ENCODE data around the gene NDUFA13.

The NDUFA13 gene

GRCh38 chr19:19500975-19501644 lies 14.9 kb upstream of the NDUFA13 start:
- Histone ChIP-seq H2AFZ (ENCODE audit: low read length) (no peak overlapping the region), H3K9ac (ENCODE audit: low read depth, low read length, poor library complexity, severe bottlenecking) (no peak overlapping the region), H3K4me2 (ENCODE audit: low read depth, low read length, poor library complexity, severe bottlenecking) (no peak overlapping the region), H3K4me1 (ENCODE audit: insufficient read depth, low read length, poor library complexity, severe bottlenecking) (no peaks in the 10 kb centered on the region), H3K27me3 (ENCODE audit: insufficient read depth, low read length, poor library complexity, severe bottlenecking) (no peaks in the 10 kb centered on the region), H3K4me3 (ENCODE audit: low read length, poor library complexity, severe bottlenecking) (no peak overlapping the region), H3K79me2 (ENCODE audit: insufficient read depth, low read length) (no peaks in the 10 kb centered on the region), H3F3A (ENCODE audit: low read depth) (no peaks in the 10 kb centered on the region), H3K36me3 (ENCODE audit: insufficient read depth, low read length) (peaks cover 95% of the 10 kb centered on the region; the same call in 1 of the 2 replicates), H4K20me1 (ENCODE audit: insufficient read depth, low read length, poor library complexity, severe bottlenecking) (peaks cover 4% of the 10 kb centered on the region), H3K9me2 (replicated peaks; ENCODE audit: low read depth, low read length) (no peaks in the 10 kb centered on the region), H3K9me3 (ENCODE audit: insufficient read depth, low read depth, low read length) (no peaks in the 10 kb centered on the region)
- TF ChIP-seq EZH2phosphoT487 (IDR thresholded peaks at IDR 0.05; ENCODE audit: borderline replicate concordance) = no peak
- no peak for TF ChIP-seq CTCF (conservative IDR thresholded peaks at IDR 0.05; ENCODE audit: low read length)

GRCh38 chr19:19501798-19502197 lies 14.2 kb upstream of the NDUFA13 start:
- Histone ChIP-seq H3K9me3 (ENCODE audit: insufficient read depth, low read depth, low read length) (no peaks in the 10 kb centered on the region), H3K36me3 (ENCODE audit: insufficient read depth, low read length) (peaks cover 95% of the 10 kb centered on the region; the same call in 1 of the 2 replicates), H3K9me2 (replicated peaks; ENCODE audit: low read depth, low read length) (no peaks in the 10 kb centered on the region), H4K20me1 (ENCODE audit: insufficient read depth, low read length, poor library complexity, severe bottlenecking) (peaks cover 4% of the 10 kb centered on the region), H3K4me1 (ENCODE audit: insufficient read depth, low read length, poor library complexity, severe bottlenecking) (no peaks in the 10 kb centered on the region), H3K9ac (ENCODE audit: low read depth, low read length, poor library complexity, severe bottlenecking) (no peak overlapping the region), H3K79me2 (ENCODE audit: insufficient read depth, low read length) (no peaks in the 10 kb centered on the region), H3K4me3 (ENCODE audit: low read length, poor library complexity, severe bottlenecking) (no peak overlapping the region), H3F3A (ENCODE audit: low read depth) (no peaks in the 10 kb centered on the region), H2AFZ (ENCODE audit: low read length) (no peak overlapping the region), H3K27me3 (ENCODE audit: insufficient read depth, low read length, poor library complexity, severe bottlenecking) (no peaks in the 10 kb centered on the region), H3K4me2 (ENCODE audit: low read depth, low read length, poor library complexity, severe bottlenecking) (no peak overlapping the region)
- TF ChIP-seq EZH2phosphoT487 (IDR thresholded peaks at IDR 0.05; ENCODE audit: borderline replicate concordance) (no peak), CTCF (conservative IDR thresholded peaks at IDR 0.05; ENCODE audit: low read length) (no peak)

GRCh38 chr19:19502281-19502680 lies 13.7 kb upstream of the NDUFA13 start:
- H4K20me1 ChIP-seq (ENCODE audit: insufficient read depth, low read length, poor library complexity, severe bottlenecking) = peaks cover 4% of the 10 kb centered on the region
- TF ChIP-seq CTCF (conservative IDR thresholded peaks at IDR 0.05; ENCODE audit: low read length) = no peak
- TF ChIP-seq EZH2phosphoT487 (IDR thresholded peaks at IDR 0.05; ENCODE audit: borderline replicate concordance) = no peak
- H3K36me3 ChIP-seq (ENCODE audit: insufficient read depth, low read length) = peaks cover 95% of the 10 kb centered on the region; the same call in 1 of the 2 replicates

More at GRCh38 chr19:19502281-19502680, 13.7 kb upstream of the NDUFA13 start:
- no peak overlapping the region for H2AFZ ChIP-seq (ENCODE audit: low read length)
- H3K27me3 ChIP-seq (ENCODE audit: insufficient read depth, low read length, poor library complexity, severe bottlenecking) = no peaks in the 10 kb centered on the region
- no peaks in the 10 kb centered on the region for H3F3A ChIP-seq (ENCODE audit: low read depth)
- H3K4me1 ChIP-seq (ENCODE audit: insufficient read depth, low read length, poor library complexity, severe bottlenecking) = no peaks in the 10 kb centered on the region
- H3K9me3 ChIP-seq (ENCODE audit: insufficient read depth, low read depth, low read length) = no peaks in the 10 kb centered on the region
- no peaks in the 10 kb centered on the region for H3K9me2 ChIP-seq (replicated peaks; ENCODE audit: low read depth, low read length)
- no peaks in the 10 kb centered on the region for H3K79me2 ChIP-seq (ENCODE audit: insufficient read depth, low read length)
- no peak overlapping the region for H3K4me3 ChIP-seq (ENCODE audit: low read length, poor library complexity, severe bottlenecking)
- H3K9ac ChIP-seq (ENCODE audit: low read depth, low read length, poor library complexity, severe bottlenecking) = no peak overlapping the region
- H3K4me2 ChIP-seq (ENCODE audit: low read depth, low read length, poor library complexity, severe bottlenecking) = no peak overlapping the region
